GM19372 (cell line): ENCODE data around the gene SDK2.

Experiments used
- ATAC-seq: cut with Tn5 transposase; IDR thresholded peaks from one replicate; pipeline ENCODE4 v1.9.1; 2021; ENCODE audit warnings: mild to moderate bottlenecking, low read depth, moderate library complexity; ENCODE audit not compliant: unreplicated experiment

SDK2 gene

DNA sequence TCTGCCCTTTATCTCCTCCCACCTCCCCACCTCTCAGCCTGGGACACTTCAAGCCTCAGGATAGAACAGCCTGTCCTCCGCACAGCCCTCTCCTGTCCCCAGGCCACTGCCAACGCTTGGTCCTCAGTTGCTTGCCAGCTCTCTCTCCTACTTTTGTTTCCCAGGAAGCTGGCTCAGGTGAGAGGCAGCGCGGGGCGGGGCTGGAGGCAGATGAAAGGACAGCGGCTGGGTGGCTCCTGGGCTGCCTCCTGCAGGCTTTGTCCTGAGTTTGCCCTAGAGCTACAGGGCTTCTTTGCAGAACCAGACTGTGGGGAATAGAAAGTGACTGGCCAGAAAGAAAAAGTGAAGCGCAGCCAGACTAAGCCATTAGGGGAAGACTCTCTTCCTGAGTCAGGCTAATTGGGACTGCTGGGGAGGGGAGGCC is 284.2 kb downstream of the SDK2 start:
- no peak for ATAC-seq

GRCh38 chr17:73359352-73359751 is 284.9 kb downstream of the SDK2 start:
- no peak for ATAC-seq

- no peak for ATAC-seq
Measured at GRCh38 chr17:73358668-73359067, 285.6 kb downstream of the SDK2 start.

DNA sequence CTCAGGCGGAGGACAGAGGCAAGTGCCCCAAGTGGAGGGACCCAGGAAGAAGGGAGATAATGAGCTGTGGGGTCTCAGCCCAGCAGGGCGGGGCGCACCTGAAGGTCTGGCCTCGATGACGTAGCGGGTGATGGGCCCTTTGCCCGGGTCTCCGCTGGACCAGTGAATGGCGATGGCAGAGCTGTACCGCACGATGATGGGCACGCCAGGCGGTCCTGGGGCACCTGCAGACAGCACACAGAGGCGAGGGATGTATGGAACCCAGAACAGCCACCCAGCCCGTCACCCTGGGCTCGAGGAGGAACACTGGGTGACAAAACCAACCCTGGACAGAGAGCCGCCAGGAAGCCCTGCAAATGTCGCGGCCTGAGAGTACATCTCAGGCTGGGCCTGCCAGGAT is 286.3 kb downstream of the SDK2 start:
- ATAC-seq = no peak

GRCh38 chr17:73357318-73357717 is 286.9 kb downstream of the SDK2 start:
- no peak for ATAC-seq

DNA sequence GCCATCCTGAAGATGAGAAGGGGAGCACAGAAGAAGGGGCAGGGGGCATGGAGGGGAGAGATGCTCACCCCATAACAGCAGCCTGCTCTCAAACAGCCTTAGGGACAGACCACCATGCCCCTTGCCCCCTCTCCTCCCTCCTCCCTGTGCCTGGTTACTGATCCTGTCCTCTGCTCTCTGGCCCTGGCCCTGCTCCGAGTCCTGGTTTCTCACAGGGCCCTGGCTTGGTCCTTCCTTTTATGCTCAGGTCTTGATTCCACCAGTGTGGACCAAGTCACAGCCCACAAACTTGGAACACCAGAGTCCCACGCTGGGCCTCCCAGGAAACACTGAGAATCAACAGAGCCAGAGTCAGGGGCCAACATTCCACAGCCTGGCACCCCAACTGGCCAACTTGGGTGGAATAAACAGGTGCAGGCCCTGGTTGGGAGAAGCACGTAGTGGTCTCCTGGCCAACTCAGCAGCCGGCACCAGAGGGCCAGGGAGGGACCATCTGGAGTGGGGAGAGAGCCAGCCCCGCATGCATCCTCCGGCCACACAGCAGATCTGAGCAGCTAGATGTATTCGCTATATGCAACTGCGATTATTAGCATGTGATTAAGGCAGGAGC is 287.6 kb downstream of the SDK2 start:
- no peak for ATAC-seq

GRCh38 chr17:73354423-73355284 is 289.6 kb downstream of the SDK2 start:
- no peak for ATAC-seq

DNA sequence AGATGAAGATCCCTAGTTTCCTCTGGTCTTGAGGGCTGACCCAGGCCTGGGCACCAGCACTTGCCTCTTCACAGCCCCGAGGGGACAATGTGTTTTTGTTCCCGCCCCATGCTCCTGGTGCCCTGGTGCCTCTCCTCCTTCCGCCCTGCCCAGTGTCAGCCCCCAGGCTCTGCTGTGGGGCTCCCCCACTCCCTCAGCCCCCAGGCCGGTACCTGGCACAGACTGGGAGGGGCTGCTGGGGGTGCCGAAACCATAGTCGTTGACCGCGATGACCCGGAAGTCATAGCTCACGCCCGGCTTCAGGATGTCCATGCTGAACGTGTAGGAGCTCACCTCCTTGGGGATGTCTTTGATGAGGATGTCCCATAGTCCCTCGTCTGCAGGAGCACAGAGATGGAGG is 292.0 kb downstream of the SDK2 start:
- ATAC-seq = no peak

GRCh38 chr17:73351764-73352163 is 292.5 kb downstream of the SDK2 start:
- no peak for ATAC-seq

GRCh38 chr17:73350864-73351263 is 293.4 kb downstream of the SDK2 start:
- no peak for ATAC-seq

- no peak for ATAC-seq
Measured at GRCh38 chr17:73349647-73350046, 294.6 kb downstream of the SDK2 start.

GRCh38 chr17:73349138-73349537 is 295.1 kb downstream of the SDK2 start:
- ATAC-seq = no peak

DNA sequence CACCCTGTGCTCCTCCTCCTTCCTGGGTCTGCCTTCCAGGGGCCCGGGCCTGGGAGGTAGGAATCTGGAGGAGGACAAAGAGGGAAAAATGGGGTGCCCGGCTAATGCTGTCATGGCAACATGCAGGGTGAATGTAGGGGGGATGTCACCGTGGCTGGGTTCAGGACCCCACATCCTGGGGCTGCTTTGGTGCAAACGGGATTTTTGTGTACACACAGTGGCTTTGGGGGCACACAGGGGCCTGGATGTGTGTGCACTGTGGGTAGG is 295.5 kb downstream of the SDK2 start:
- ATAC-seq = no peak

DNA sequence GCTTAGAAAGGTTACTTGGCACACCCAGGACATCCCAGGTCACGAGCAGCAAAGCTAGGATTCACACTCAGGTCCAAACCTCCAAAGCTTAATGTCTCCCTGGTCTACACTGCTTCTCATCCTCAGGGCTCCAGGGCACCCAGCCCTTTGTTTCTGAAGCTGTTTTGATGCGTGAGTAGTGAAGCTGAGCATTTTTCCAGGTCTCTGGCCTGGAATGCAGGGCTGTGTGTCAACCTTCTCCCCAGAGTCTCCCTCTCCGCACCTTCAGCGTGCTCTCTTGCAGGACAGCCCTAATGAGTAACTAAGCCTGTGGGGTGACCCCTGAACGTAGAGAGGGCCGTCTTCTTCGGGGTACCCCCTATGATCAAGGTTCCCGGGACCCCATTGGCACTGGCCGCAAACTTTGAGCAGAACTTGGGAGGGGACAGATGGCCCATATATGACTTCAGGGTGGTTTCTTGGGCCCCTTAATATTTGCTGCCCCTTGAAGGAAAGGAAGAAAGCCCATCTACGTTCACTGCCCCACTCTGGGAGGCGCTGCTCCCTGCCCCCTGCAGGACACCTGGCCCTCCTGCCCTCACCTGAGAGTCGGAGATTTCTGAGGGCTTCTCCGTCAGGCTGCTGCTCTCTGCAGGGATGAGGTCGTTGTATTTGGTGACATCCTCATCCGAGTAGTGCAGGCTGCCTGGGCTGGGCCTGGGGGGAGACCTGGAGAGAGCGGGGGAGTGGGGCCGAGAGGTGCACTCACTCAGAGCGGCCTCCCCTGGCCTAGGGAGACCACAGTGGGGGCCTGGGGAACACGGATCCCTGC is 296.0 kb downstream of the SDK2 start:
- ATAC-seq = no peak

- no peak for ATAC-seq
Measured at GRCh38 chr17:73347351-73347750, 296.9 kb downstream of the SDK2 start.

DNA sequence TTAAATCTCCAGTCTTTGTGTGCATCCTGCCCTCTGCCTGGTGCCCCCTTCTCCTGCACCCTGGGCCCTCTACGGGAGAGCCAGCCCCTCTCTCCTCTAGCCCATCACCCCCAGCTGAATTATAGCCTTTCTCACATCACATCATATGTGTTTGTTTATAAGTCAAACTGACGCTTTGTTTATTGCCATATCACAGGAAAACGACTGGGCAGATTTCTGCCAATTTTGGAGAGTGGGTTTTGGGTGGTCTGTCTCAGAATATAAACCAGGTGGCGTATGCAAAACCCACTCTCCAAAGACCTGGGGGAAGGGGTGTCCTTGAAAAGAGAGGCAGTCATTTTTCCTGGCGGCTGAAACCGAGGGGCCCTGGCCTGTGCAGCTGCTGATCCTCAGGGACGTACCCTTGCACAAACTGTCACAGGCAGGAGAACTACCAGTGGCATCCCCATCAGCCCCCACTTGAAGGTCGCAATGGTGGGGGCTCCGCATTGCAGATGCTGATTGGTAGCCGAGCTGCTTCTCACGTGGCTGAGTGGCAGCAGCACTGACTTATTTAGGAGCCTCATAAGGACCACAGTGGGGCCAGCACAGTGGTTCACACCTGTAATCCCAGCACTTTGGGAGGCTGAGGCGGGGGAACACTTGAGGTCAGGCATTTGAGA is 297.6 kb downstream of the SDK2 start:
- ATAC-seq = no peak

DNA sequence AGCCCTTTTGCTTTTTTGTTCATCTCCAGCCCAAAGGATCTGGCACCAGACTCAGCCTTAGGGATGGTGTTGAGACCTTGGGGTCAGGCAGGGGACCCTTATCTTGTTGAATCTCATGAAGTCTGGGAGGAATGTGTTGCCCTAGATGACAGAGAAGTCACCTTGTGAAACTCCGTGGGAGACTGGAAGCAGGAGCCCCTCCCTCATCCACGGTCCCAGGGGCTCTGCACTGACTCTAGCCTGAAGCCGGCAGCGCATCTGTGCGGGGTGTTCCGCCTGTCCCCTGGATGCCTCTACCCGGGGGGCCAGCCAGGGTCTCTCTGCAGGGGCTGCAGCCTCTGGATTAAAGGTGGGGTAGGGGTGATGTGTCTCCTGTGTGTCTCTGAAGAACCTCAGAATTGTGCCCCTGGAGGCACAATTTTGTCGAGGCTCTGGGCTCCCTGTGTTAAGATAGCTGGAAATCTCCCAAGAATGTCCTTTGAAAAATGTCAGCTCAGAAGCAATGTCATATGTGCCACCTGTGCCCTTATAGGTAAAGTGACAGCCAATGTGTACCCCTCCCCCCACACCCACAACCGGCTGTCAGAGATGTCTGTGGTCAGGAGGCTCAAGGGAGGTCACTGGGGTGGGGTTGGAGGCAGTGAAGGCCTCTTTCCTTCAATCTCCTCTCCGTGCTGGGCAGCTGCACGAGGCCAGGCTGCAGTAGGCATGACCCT is 300.3 kb downstream of the SDK2 start:
- ATAC-seq = no peak

DNA sequence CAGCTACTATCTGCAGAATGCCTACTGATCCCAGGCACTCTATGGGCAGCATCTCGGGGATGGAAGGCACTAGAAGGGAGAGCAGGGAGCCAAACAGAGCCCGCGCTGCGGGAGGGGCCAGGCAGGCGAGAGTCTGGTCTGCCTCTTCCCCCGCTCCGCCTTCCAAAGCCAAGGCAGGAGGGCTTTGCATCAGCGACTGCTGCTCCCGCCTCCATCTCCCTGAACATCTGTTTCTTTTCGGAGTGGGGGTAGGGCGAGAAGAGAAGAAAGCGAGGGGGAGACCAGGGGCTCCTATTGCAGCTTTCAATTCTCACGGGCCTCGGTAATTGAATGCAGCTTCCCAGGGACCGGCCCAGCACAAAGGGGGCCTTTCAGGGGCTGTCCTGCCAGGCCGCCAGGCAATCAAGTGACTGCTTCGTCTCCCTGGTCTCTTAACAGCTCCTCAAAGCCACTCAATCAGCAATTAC is 301.0 kb downstream of the SDK2 start:
- no peak for ATAC-seq

GRCh38 chr17:73342541-73343167 is 301.6 kb downstream of the SDK2 start:
- no peak for ATAC-seq

DNA sequence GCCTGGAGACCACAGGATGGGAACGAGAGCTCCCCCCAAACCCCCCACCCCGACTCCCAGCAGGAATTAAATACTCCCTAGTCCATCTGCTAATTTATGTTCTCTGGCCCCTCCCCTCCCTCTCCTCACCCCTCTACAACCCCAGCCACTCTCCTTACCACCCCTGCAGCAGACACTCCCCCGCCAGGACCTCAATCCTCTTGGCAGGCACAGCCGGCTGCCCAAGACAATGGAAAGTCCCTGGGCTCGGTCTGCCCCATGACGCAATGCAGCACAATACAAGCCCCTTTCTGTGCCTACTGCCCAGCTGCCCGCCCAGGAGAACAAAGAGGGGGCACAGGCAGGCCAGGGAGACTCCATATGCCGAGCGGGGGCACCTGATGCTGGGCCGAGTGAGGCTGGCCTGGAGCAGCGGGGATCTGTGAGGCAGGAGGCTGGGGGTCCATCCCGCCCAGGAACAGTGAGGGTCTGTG is 302.2 kb downstream of the SDK2 start:
- no peak for ATAC-seq
